Panc1 (cell line): ENCODE data around the gene DCST2. TPM values are rescaled to one million over a fixed set of nuclear protein-coding genes. Genes with fewer than 3 reads are reported as not detected.

Experiments used
- ATAC-seq: fragments of 200-7000 bp; cut with Tn5 transposase; 2 replicates; pipeline ENCODE4 v1.9.1; 2020; ENCODE audit warnings: mild to moderate bottlenecking, moderate library complexity
- BruUV-seq: library from RNA; stranded (reverse); fragments of 400-500 nt; replicated peaks from 2 replicates; lab custom pipeline; 2021; lab: Mats Ljungman, UMichigan
- CTCF ChIA-PET: fragments of 300-600 bp; sonication (Branson Sonifier 250); formaldehyde crosslinking; loops from one replicate; lab custom pipeline; 2022; ENCODE audit warnings: antibody characterized with exemption; lab: Charles Lee
- POLR2A ChIA-PET: fragments of 300-600 bp; sonication (Branson Sonifier 250); formaldehyde crosslinking; loops from one replicate; lab custom pipeline; 2022; ENCODE audit warnings: antibody characterized with exemption; lab: Charles Lee
- DNase-seq: peaks from one replicate; pipeline ENCODE4 v3.0.0-alpha.2; 2010; ENCODE audit warnings: low read depth, low spot score
- H3K27ac ChIP-seq: 2 replicates; pipeline ENCODE4 v1.5.1; 2011; ENCODE audit warnings: mild to moderate bottlenecking, low read length, inconsistent platforms
- H3K27me3 ChIP-seq: fragments of 200-500 bp; sonication (Bioruptor generic); 2 replicates; pipeline ENCODE4 v1.6.0; 2014; ENCODE audit warnings: low read length, inconsistent platforms; ENCODE audit not compliant: control insufficient read depth, insufficient read depth
- H3K36me3 ChIP-seq: fragments of 200-500 bp; sonication (Bioruptor generic); 2 replicates; pipeline ENCODE4 v1.5.1; 2014; ENCODE audit warnings: inconsistent platforms, mild to moderate bottlenecking, low read length, moderate library complexity; ENCODE audit not compliant: control insufficient read depth, insufficient read depth
- H3K4me1 ChIP-seq: 2 replicates; pipeline ENCODE4 v1.5.1; 2011; ENCODE audit warnings: inconsistent platforms, mild to moderate bottlenecking, low read length, moderate library complexity; ENCODE audit not compliant: control insufficient read depth, insufficient read depth
- H3K4me3 ChIP-seq, 2 experiments: 2 replicates each; pipeline ENCODE4 v1.5.1; 2011 to 2012; ENCODE audit warnings: low read depth in 2 of 2, low read length in 2 of 2, mild to moderate bottlenecking in 2 of 2, inconsistent platforms in 1 of 2, moderate library complexity in 1 of 2
- H3K9me3 ChIP-seq: fragments of 200-500 bp; sonication (Bioruptor generic); 2 replicates; pipeline ENCODE4 v1.5.1; 2014; ENCODE audit warnings: low read depth, mild to moderate bottlenecking, inconsistent platforms, low read length, moderate library complexity; ENCODE audit not compliant: control insufficient read depth, insufficient read depth
- CTCF ChIP-seq: fragments of 450-650 bp; IDR thresholded peaks from 2 replicates; pipeline ENCODE4 v1.5.1; 2017; ENCODE audit warnings: mild to moderate bottlenecking
- POLR2AphosphoS5 ChIP-seq: IDR thresholded peaks from 2 replicates; pipeline ENCODE4 v1.6.1; 2012; ENCODE audit warnings: mild to moderate bottlenecking, low read depth, low read length, moderate library complexity
- REST ChIP-seq, 2 experiments: IDR thresholded peaks; 2 replicates each; pipeline ENCODE4 v1.6.1; 2011 to 2012; ENCODE audit warnings: low read depth in 2 of 2, control low read depth in 1 of 2, low read length in 1 of 2, mild to moderate bottlenecking in 1 of 2, moderate library complexity in 1 of 2; ENCODE audit not compliant: insufficient read depth in 1 of 2
- SIN3A ChIP-seq: IDR thresholded peaks from 2 replicates; pipeline ENCODE4 v1.6.1; 2012; ENCODE audit warnings: low read depth, mild to moderate bottlenecking, low read length, moderate library complexity, borderline replicate concordance; ENCODE audit not compliant: insufficient read depth
- TCF7L2 ChIP-seq: IDR thresholded peaks from 2 replicates; pipeline ENCODE4 v1.6.1; 2011; ENCODE audit warnings: mild to moderate bottlenecking, low read depth, low read length, inconsistent platforms
- in situ Hi-C: cut with HindIII; loops from 2 replicates; pipeline ENCODE4 v1.10.0; 2016; ENCODE audit warnings: low sequenced_read_pairs, low pct_unique_long_range_greater_than_20kb
- intact Hi-C: fragments of 100-400 bp; cut with micrococcal nuclease; formaldehyde crosslinking; loops from one replicate; pipeline ENCODE4 v1.10.0; 2022; ENCODE audit not compliant: unreplicated experiment
- total RNA-seq: library from RNA; stranded (reverse); gene quantifications from one replicate; pipeline ENCODE4 v1.2.1, GENCODE V29; 2021; ENCODE audit not compliant: unreplicated experiment

The DCST2 gene
- total RNA-seq, 1 experiment from 2014 or later = 0.13 TPM

- intact Hi-C loops (no loop called here), in situ Hi-C loops (no loop called here)
- ChIA-PET CTCF (interaction anchor here (0.6 to 0.8 kb wide), 2 partner anchors 42 to 462 kb away, joined by 3 to 5 read pairs; no protein-coding TSS in a partner anchor), POLR2A (interaction anchor here (0.6 kb wide), 1 partner anchor 41 kb away, joined by 3 read pairs; the partner anchor contains the start of gene ZBTB7B)
- no peaks in the 10 kb centered on the region for H3K4me1 ChIP-seq
- BruUV-seq = no TSS peak
- no peak for TF ChIP-seq TCF7L2
- no peak for TF ChIP-seq REST (IDR thresholded peaks at IDR 0.05; ENCODE audit: insufficient read depth in 1 of 2, low read depth in 2 of 2, low read length in 1 of 2)
- no peak for TF ChIP-seq SIN3A
- TF ChIP-seq CTCF = no peak
- no peak for TF ChIP-seq POLR2AphosphoS5
- no peaks in the 10 kb centered on the region for H3K9me3 ChIP-seq
- H3K27ac ChIP-seq = no peak overlapping the region
- H3K27me3 ChIP-seq = no peaks in the 10 kb centered on the region
- DNase-seq (no peak), ATAC-seq (no peak)
- H3K36me3 ChIP-seq = no peaks in the 10 kb centered on the region
- H3K4me3 ChIP-seq = no peak overlapping the region
Observed at GRCh38 chr1:155043301-155043702, 9.7 kb upstream of the DCST2 start.

GRCh38 chr1:155042789-155043188 lies 9.2 kb upstream of the DCST2 start:
- CTCF ChIA-PET = interaction anchor here (0.8 kb wide), 1 partner anchor 42 kb away, joined by 5 read pairs; no protein-coding TSS in a partner anchor
- POLR2A ChIA-PET = interaction anchor here (0.5 kb wide), 1 partner anchor 539 kb away, joined by 4 read pairs; no protein-coding TSS in a partner anchor
- DNase-seq = no peak

More at GRCh38 chr1:155042789-155043188, 9.2 kb upstream of the DCST2 start:
- no peak overlapping the region for H3K27ac ChIP-seq
- H3K4me3 ChIP-seq = no peak overlapping the region
- intact Hi-C loops (no loop called here), in situ Hi-C loops (no loop called here)
- H3K27me3 ChIP-seq = no peaks in the 10 kb centered on the region
- no peaks in the 10 kb centered on the region for H3K36me3 ChIP-seq
- no peaks in the 10 kb centered on the region for H3K9me3 ChIP-seq
- no peaks in the 10 kb centered on the region for H3K4me1 ChIP-seq
- no peak for TF ChIP-seq REST (IDR thresholded peaks at IDR 0.05; ENCODE audit: insufficient read depth in 1 of 2, low read depth in 2 of 2, low read length in 1 of 2)
- TF ChIP-seq SIN3A = no peak
- TF ChIP-seq POLR2AphosphoS5 = no peak
- TF ChIP-seq CTCF = no peak
- TF ChIP-seq TCF7L2 = no peak
- no peak for ATAC-seq
- BruUV-seq = no TSS peak
